ENCODE results near the gene TXNRD3.
"Not testable (repeated sequence)": the region's sequence is repeated elsewhere in the genome, so short reads cannot be mapped to it uniquely, and the experiment has no call there.

The TXNRD3 gene

GRCh38 chr3:126646674-126647073, 8.2 kb downstream of the TXNRD3 start:
- H3K4me3 ChIP-seq (ENCODE audit: control insufficient read depth, low read depth, low read length): no peak overlapping the region
- no peak for DNase-seq (ENCODE audit: low read depth)
- TF ChIP-seq CTCF (IDR thresholded peaks at IDR 0.05; ENCODE audit: control insufficient read depth, insufficient read depth, low read depth, low read length, missing control alignments): no peak

GRCh38 chr3:126644615-126645014, 10.3 kb downstream of the TXNRD3 start:
- no peak for TF ChIP-seq CTCF (IDR thresholded peaks at IDR 0.05; ENCODE audit: control insufficient read depth, insufficient read depth, low read depth, low read length, missing control alignments)
- H3K4me3 ChIP-seq (ENCODE audit: control insufficient read depth, low read depth, low read length): no peak overlapping the region
- DNase-seq (ENCODE audit: low read depth): no peak

- no peak for DNase-seq (ENCODE audit: low read depth)
- no peak overlapping the region for H3K4me3 ChIP-seq (ENCODE audit: control insufficient read depth, low read depth, low read length)
- TF ChIP-seq CTCF (IDR thresholded peaks at IDR 0.05; ENCODE audit: control insufficient read depth, insufficient read depth, low read depth, low read length, missing control alignments): no peak
Measured at GRCh38 chr3:126638790-126639189, 16.1 kb downstream of the TXNRD3 start.

GRCh38 chr3:126636436-126636835, 18.5 kb downstream of the TXNRD3 start:
- DNase-seq (ENCODE audit: low read depth): no peak

GRCh38 chr3:126634803-126635202, 20.1 kb downstream of the TXNRD3 start:
- TF ChIP-seq CTCF (IDR thresholded peaks at IDR 0.05; ENCODE audit: control insufficient read depth, insufficient read depth, low read depth, low read length, missing control alignments): no peak
- H3K4me3 ChIP-seq (ENCODE audit: control insufficient read depth, low read depth, low read length): no peak overlapping the region
- DNase-seq (ENCODE audit: low read depth): no peak

More at GRCh38 chr3:126636436-126636835, 18.5 kb downstream of the TXNRD3 start:
- no peak for TF ChIP-seq CTCF (IDR thresholded peaks at IDR 0.05; ENCODE audit: control insufficient read depth, insufficient read depth, low read depth, low read length, missing control alignments)
- no peak overlapping the region for H3K4me3 ChIP-seq (ENCODE audit: control insufficient read depth, low read depth, low read length)

GRCh38 chr3:126630020-126630419, 24.9 kb downstream of the TXNRD3 start:
- TF ChIP-seq CTCF (IDR thresholded peaks at IDR 0.05; ENCODE audit: control insufficient read depth, insufficient read depth, low read depth, low read length, missing control alignments): no peak
- H3K4me3 ChIP-seq (ENCODE audit: control insufficient read depth, low read depth, low read length): no peak overlapping the region

GRCh38 chr3:126625735-126626134, 29.2 kb downstream of the TXNRD3 start:
- not testable (repeated sequence) for DNase-seq (ENCODE audit: low read depth); H3K4me3 ChIP-seq (ENCODE audit: control insufficient read depth, low read depth, low read length)

More at GRCh38 chr3:126630020-126630419, 24.9 kb downstream of the TXNRD3 start:
- no peak for DNase-seq (ENCODE audit: low read depth)

Data from AG09309 (cell line).